Measurements from ENCODE around the gene RETREG1. TPM values are rescaled to one million over a fixed set of nuclear protein-coding genes. Genes with fewer than 3 reads are reported as not detected.

RETREG1 gene

DNA sequence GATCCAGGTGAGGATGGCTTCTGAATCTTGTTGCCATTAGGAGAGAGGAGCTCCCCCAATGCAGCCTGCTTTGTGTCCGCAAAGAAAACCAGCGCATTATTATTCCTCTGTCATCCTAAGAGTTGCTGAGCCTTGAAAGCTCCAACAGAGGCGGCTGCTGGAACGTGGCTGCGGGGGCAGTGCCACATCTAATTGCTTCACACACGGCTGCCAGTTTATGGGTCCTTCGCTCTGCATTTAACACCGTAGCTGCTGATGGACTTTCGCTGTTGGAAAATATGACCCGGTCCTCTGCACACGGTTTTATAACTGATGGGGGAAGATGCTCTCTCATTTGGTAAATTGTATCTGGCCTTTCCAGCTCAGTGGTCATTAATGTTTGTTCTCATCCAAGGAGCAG lies 189.2 kb downstream of the RETREG1 start:
- Histone ChIP-seq H3K4me1 (ENCODE audit: control insufficient read depth, insufficient read depth, low read length) (no peaks in the 10 kb centered on the region), H3K4me2 (ENCODE audit: low read length) (no peak overlapping the region), H3K36me3 (ENCODE audit: insufficient read depth, low read length) (no peaks in the 10 kb centered on the region), H3K4me3 (ENCODE audit: low read length) (no peak overlapping the region), H3K9me3 (replicated peaks; ENCODE audit: low read length) (no peaks in the 10 kb centered on the region), H3K27me3 (ENCODE audit: control insufficient read depth, insufficient read depth, low read length) (peaks cover 17% of the 10 kb centered on the region), H3K9ac (ENCODE audit: low read depth, low read length) (no peak overlapping the region)

Small RNAs within 50 kb of the gene (small RNA-seq; reads per million reads assigned to genes)
- gene RF00019 = not detected
